ENCODE data around the gene ABCF2. TPM values are rescaled to one million over a fixed set of nuclear protein-coding genes. Genes with fewer than 3 reads are reported as not detected.

The ABCF2 gene
- total and polyA plus RNA-seq, 2 of the 13 experiments (the other 11 are each of a cell fraction or from before 2014, with no cell fraction given), result 16.3 to 42.5 TPM

DNA sequence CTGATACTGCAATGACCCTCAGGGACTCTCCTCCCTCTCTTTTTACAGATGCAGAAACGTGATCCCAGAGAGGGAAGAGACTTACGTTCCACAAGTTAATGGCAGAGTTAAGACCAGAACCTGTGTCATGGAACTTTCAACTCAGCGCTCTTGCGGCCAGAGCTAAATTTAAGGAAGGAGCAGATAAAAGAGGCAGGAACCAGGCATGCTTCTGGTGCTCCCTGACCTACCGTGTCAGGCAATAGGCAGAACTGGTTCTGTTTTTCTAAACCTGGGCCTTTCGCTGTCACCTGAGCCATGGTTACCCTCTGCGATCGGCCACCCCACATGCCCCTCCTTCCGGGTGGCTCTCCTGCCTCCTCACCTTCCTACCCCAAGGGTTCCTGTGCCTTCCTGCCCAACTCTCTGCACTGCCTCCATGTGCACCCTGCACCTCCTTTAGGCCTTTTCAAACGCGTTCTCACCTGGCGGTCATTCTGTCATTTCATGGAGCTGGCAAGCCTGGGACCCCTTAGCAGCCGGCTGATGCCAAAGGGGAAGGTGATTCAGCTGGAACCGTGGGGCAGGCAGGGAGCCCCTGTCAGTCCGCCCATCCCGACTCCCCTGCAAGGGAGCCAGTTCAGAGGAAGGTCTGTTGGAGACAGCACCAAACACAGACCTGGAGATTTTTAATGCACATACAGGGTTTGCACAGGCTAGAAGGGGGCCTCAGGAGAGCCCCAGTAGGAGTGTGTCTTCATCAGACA, 51.8 kb downstream of the ABCF2 start:
- ChIA-PET CTCF (ENCODE audit: low intra/inter-chr PET ratio, low total read pairs) (interaction anchor here (1.0 kb wide), 1 partner anchor 51 kb away, joined by 3 read pairs; no protein-coding TSS in a partner anchor), POLR2A (no interaction called here)
- Histone ChIP-seq H3K36me3 (replicated peaks in 1 of 2; ENCODE audit: control insufficient read depth in 1 of 2, insufficient read depth in 2 of 2, low read length in 2 of 2) (no peaks in the 10 kb centered on the region), H3K4me2 (ENCODE audit: low read depth, low read length) (no peak overlapping the region), H3K9ac (ENCODE audit: insufficient read depth, low read depth, low read length) (no peak overlapping the region), H3K27ac (ENCODE audit: extremely low read length, insufficient read depth, low read length) (no peak overlapping the region), H4K20me1 (ENCODE audit: insufficient read depth, low read length) (no peaks in the 10 kb centered on the region), H2AFZ (ENCODE audit: low read length) (no peak overlapping the region), H3K4me1 (ENCODE audit: insufficient read depth, low read length) (no peaks in the 10 kb centered on the region), H3K27me3 (ENCODE audit: control insufficient read depth in 1 of 2, insufficient read depth in 2 of 2, low read length in 2 of 2) (peaks cover 0 to 43% of the 10 kb centered on the region in 2 experiments; a peak in 3 of 5 replicates), H3K4me3 (replicated peaks in 1 of 3; ENCODE audit: insufficient read depth in 1 of 3, low read depth in 2 of 3, low read length in 3 of 3) (no peak overlapping the region), H3K9me3 (ENCODE audit: low read length) (no peaks in the 10 kb centered on the region), H3K79me2 (ENCODE audit: insufficient read depth, low read length) (no peaks in the 10 kb centered on the region)
- BruUV-seq (replicated peaks), result no TSS peak
- FAIRE-seq, result no peak
- in situ Hi-C loops (cut with HindIII; ENCODE audit: extremely low pct_ligation_motif_present, low pct_unique_long_range_greater_than_20kb) (no loop called here), intact Hi-C loops (cut with micrococcal nuclease; ENCODE audit: unreplicated experiment) (loop anchor here (10.0 kb wide), 1 partner anchor 130 kb away; no protein-coding TSS in a partner anchor)
- WGBS (ENCODE audit: low lambda C conversion rate), result 62% methylated on average over 14 of the region's 16 CpGs
- no peak for TF ChIP-seq RAD51 (IDR thresholded peaks at IDR 0.05; ENCODE audit: borderline replicate concordance)
- no peak for TF ChIP-seq MBNL3 (CRISPR knock-in tag; conservative IDR thresholded peaks at IDR 0.05)
- no peak for TF ChIP-seq ZNF12 (CRISPR knock-in tag; IDR thresholded peaks at IDR 0.05)
- no peak for TF ChIP-seq ZNF263 (CRISPR knock-in tag; IDR thresholded peaks at IDR 0.05)
- TF ChIP-seq AKAP8 (CRISPR knock-in tag; IDR thresholded peaks at IDR 0.05), result no peak
- no peak for TF ChIP-seq FOXO1 (CRISPR knock-in tag; IDR thresholded peaks at IDR 0.05)
- no peak for TF ChIP-seq GTF2F1 (IDR thresholded peaks at IDR 0.05; ENCODE audit: low read length)
- TF ChIP-seq ZNF431 (CRISPR knock-in tag; IDR thresholded peaks at IDR 0.05; ENCODE audit: borderline replicate concordance, low read depth), result no peak
- no peak for TF ChIP-seq HNRNPH1 (optimal IDR thresholded peaks at IDR 0.05; ENCODE audit: low read depth, low read length)
- TF ChIP-seq NFE2L2 (IDR thresholded peaks at IDR 0.05; ENCODE audit: low read length), result no peak
- TF ChIP-seq, protein P1, sequence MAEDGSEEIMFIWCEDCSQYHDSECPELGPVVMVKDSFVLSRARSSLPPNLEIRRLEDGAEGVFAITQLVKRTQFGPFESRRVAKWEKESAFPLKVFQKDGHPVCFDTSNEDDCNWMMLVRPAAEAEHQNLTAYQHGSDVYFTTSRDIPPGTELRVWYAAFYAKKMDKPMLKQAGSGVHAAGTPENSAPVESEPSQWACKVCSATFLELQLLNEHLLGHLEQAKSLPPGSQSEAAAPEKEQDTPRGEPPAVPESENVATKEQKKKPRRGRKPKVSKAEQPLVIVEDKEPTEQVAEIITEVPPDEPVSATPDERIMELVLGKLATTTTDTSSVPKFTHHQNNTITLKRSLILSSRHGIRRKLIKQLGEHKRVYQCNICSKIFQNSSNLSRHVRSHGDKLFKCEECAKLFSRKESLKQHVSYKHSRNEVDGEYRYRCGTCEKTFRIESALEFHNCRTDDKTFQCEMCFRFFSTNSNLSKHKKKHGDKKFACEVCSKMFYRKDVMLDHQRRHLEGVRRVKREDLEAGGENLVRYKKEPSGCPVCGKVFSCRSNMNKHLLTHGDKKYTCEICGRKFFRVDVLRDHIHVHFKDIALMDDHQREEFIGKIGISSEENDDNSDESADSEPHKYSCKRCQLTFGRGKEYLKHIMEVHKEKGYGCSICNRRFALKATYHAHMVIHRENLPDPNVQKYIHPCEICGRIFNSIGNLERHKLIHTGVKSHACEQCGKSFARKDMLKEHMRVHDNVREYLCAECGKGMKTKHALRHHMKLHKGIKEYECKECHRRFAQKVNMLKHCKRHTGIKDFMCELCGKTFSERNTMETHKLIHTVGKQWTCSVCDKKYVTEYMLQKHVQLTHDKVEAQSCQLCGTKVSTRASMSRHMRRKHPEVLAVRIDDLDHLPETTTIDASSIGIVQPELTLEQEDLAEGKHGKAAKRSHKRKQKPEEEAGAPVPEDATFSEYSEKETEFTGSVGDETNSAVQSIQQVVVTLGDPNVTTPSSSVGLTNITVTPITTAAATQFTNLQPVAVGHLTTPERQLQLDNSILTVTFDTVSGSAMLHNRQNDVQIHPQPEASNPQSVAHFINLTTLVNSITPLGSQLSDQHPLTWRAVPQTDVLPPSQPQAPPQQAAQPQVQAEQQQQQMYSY (CRISPR knock-in tag; IDR thresholded peaks at IDR 0.05), result no peak
- no peak for TF ChIP-seq NR2F6 (IDR thresholded peaks at IDR 0.05)
- no peak for TF ChIP-seq NR2F6 (CRISPR knock-in tag; IDR thresholded peaks at IDR 0.05)
- no peak for TF ChIP-seq TEAD2 (CRISPR knock-in tag; IDR thresholded peaks at IDR 0.05)
- no peak for ATAC-seq
- no peak for DNase-seq (ENCODE audit: low spot score)
